ENCODE measurements around the gene KITLG.
"Not testable (repeated sequence)": the region's sequence is repeated elsewhere in the genome, so short reads cannot be mapped to it uniquely, and the experiment has no call there.

KITLG gene

GRCh38 chr12:88580051-88580871, at the start of gene KITLG:
Gene KITLG, minus strand, starts transcription at chr12:88580471. Its CDS starts 193 bp downstream, at chr12:88580278.
- DNase-seq, result peak; percentile 86

- DNase-seq, result no peak
These were observed 48.7 kb upstream of the KITLG start for GRCh38 chr12:88628856-88629509.

GRCh38 chr12:88628035-88628434, 47.8 kb upstream of the KITLG start:
- not testable (repeated sequence) for DNase-seq

GRCh38 chr12:88627501-88627900, 47.2 kb upstream of the KITLG start:
- no peak for DNase-seq

GRCh38 chr12:88625356-88625755, 45.1 kb upstream of the KITLG start:
- no peak for DNase-seq

GRCh38 chr12:88624911-88625310, 44.6 kb upstream of the KITLG start:
- no peak for DNase-seq

- no peak for DNase-seq
These were observed 43.7 kb upstream of the KITLG start for GRCh38 chr12:88623777-88624548.

GRCh38 chr12:88617352-88617751, 37.1 kb upstream of the KITLG start:
- no peak for DNase-seq

- no peak for DNase-seq
These were observed 35.2 kb upstream of the KITLG start for GRCh38 chr12:88615490-88615889.

GRCh38 chr12:88604646-88605045, 24.4 kb upstream of the KITLG start:
- DNase-seq, result no peak

- no peak for DNase-seq
These were observed 20.0 kb upstream of the KITLG start for GRCh38 chr12:88600272-88600671.

- DNase-seq, result no peak
These were observed 17.1 kb upstream of the KITLG start for GRCh38 chr12:88597365-88597764.

- no peak for DNase-seq
These were observed 15.4 kb upstream of the KITLG start for GRCh38 chr12:88595697-88596096.

GRCh38 chr12:88594780-88595179, 14.5 kb upstream of the KITLG start:
- no peak for DNase-seq

- DNase-seq, result no peak
These were observed 11.1 kb upstream of the KITLG start for GRCh38 chr12:88591343-88591742.

- no peak for DNase-seq
These were observed 10.6 kb upstream of the KITLG start for GRCh38 chr12:88590851-88591250.

- no peak for DNase-seq
These were observed 4.8 kb upstream of the KITLG start for GRCh38 chr12:88585077-88585476.

GRCh38 chr12:88579601-88580050, 645 bp downstream of the KITLG start:
- no peak for DNase-seq

GRCh38 chr12:88579161-88579517, 1.1 kb downstream of the KITLG start:
- peak; percentile 77 for DNase-seq

GRCh38 chr12:88578276-88579160, 1.8 kb downstream of the KITLG start:
- DNase-seq, result peak; percentile 77

GRCh38 chr12:88577537-88577936, 2.7 kb downstream of the KITLG start:
- peak; percentile 57 for DNase-seq

GRCh38 chr12:88576866-88577265, 3.4 kb downstream of the KITLG start:
- DNase-seq, result no peak

Data from NCI-H748 treated with DMSO at 0.1 percent for 48 hours (cell line).